ENCODE measurements around the gene SHC1. TPM values are rescaled to one million over a fixed set of nuclear protein-coding genes. Genes with fewer than 3 reads are reported as not detected.

The SHC1 gene
- total and polyA plus RNA-seq, 4 donors = 26.4 to 99.2 (median 37.8) TPM

- Histone ChIP-seq H3K4me1 (ENCODE audit: control insufficient read depth, insufficient read depth, low read length) (peaks cover 39% of the 10 kb centered on the region), H3K27me3 (ENCODE audit: control insufficient read depth, insufficient read depth, low read length) (no peaks in the 10 kb centered on the region), H3K9me3 (ENCODE audit: control insufficient read depth, insufficient read depth, low read length) (no peaks in the 10 kb centered on the region), H3K27ac (ENCODE audit: low read depth, low read length) (no peak overlapping the region), H3K4me3 (ENCODE audit: low read depth, low read length) (no peak overlapping the region), H3K36me3 (ENCODE audit: control insufficient read depth, insufficient read depth, low read length) (peaks cover 30% of the 10 kb centered on the region)
- 86% methylated on average over 23 of the region's 31 CpGs for WGBS (ENCODE audit: insufficient coverage)
- DNase-seq (ENCODE audit: low read depth in 4 of 6, low spot score in 6 of 6) = no peak
Measured at GRCh38 chr1:155014709-155015508, 44.4 kb upstream of the SHC1 start.

- Histone ChIP-seq H3K9me3 (ENCODE audit: control insufficient read depth, insufficient read depth, low read length) (no peaks in the 10 kb centered on the region), H3K27ac (ENCODE audit: low read depth, low read length) (no peak overlapping the region), H3K4me3 (ENCODE audit: low read depth, low read length) (no peak overlapping the region), H3K27me3 (ENCODE audit: control insufficient read depth, insufficient read depth, low read length) (no peaks in the 10 kb centered on the region), H3K36me3 (ENCODE audit: control insufficient read depth, insufficient read depth, low read length) (peaks cover 33% of the 10 kb centered on the region), H3K4me1 (ENCODE audit: control insufficient read depth, insufficient read depth, low read length) (peaks cover 45% of the 10 kb centered on the region)
- DNase-seq (ENCODE audit: low read depth in 4 of 6, low spot score in 6 of 6) = no peak
- 61% methylated on average over 7 of the region's 8 CpGs for WGBS (ENCODE audit: insufficient coverage)
Measured at GRCh38 chr1:155013632-155014031, 43.1 kb upstream of the SHC1 start.

- no peak for DNase-seq (ENCODE audit: low read depth in 4 of 6, low spot score in 6 of 6)
- Histone ChIP-seq H3K36me3 (ENCODE audit: control insufficient read depth, insufficient read depth, low read length) (peaks cover 36% of the 10 kb centered on the region), H3K27ac (ENCODE audit: low read depth, low read length) (no peak overlapping the region), H3K27me3 (ENCODE audit: control insufficient read depth, insufficient read depth, low read length) (no peaks in the 10 kb centered on the region), H3K9me3 (ENCODE audit: control insufficient read depth, insufficient read depth, low read length) (no peaks in the 10 kb centered on the region), H3K4me1 (ENCODE audit: control insufficient read depth, insufficient read depth, low read length) (peaks cover 50% of the 10 kb centered on the region), H3K4me3 (ENCODE audit: low read depth, low read length) (no peak overlapping the region)
- 86% methylated on average over 1 of the region's 3 CpGs for WGBS (ENCODE audit: insufficient coverage)
Measured at GRCh38 chr1:155012776-155013602, 42.4 kb upstream of the SHC1 start.

GRCh38 chr1:155012026-155012546 lies 41.5 kb upstream of the SHC1 start:
- Histone ChIP-seq H3K4me1 (ENCODE audit: control insufficient read depth, insufficient read depth, low read length) (peaks cover 50% of the 10 kb centered on the region), H3K27ac (ENCODE audit: low read depth, low read length) (no peak overlapping the region), H3K36me3 (ENCODE audit: control insufficient read depth, insufficient read depth, low read length) (peaks cover 41% of the 10 kb centered on the region), H3K9me3 (ENCODE audit: control insufficient read depth, insufficient read depth, low read length) (no peaks in the 10 kb centered on the region), H3K27me3 (ENCODE audit: control insufficient read depth, insufficient read depth, low read length) (no peaks in the 10 kb centered on the region), H3K4me3 (ENCODE audit: low read depth, low read length) (no peak overlapping the region)
- 6% methylated on average over 3 of the region's 9 CpGs for WGBS (ENCODE audit: insufficient coverage)
- peak in 3 of 6 donors; percentile 23 to 84 (median 79) for DNase-seq (ENCODE audit: low read depth in 4 of 6, low spot score in 6 of 6)

GRCh38 chr1:155011437-155012025 lies 41.0 kb upstream of the SHC1 start:
- H3K4me1 ChIP-seq (ENCODE audit: control insufficient read depth, insufficient read depth, low read length) = peaks cover 49% of the 10 kb centered on the region
- H3K27me3 ChIP-seq (ENCODE audit: control insufficient read depth, insufficient read depth, low read length) = no peaks in the 10 kb centered on the region
- peaks cover 40% of the 10 kb centered on the region for H3K36me3 ChIP-seq (ENCODE audit: control insufficient read depth, insufficient read depth, low read length)
- WGBS (ENCODE audit: insufficient coverage) = 83% methylated on average over 1 of the region's 6 CpGs
- H3K27ac ChIP-seq (ENCODE audit: low read depth, low read length) = no peak overlapping the region
- no peak overlapping the region for H3K4me3 ChIP-seq (ENCODE audit: low read depth, low read length)
- DNase-seq (ENCODE audit: low read depth in 4 of 6, low spot score in 6 of 6) = no peak
- H3K9me3 ChIP-seq (ENCODE audit: control insufficient read depth, insufficient read depth, low read length) = no peaks in the 10 kb centered on the region

- peaks cover 53% of the 10 kb centered on the region for H3K4me1 ChIP-seq (ENCODE audit: control insufficient read depth, insufficient read depth, low read length)
- 80% methylated on average over 2 of the region's 5 CpGs for WGBS (ENCODE audit: insufficient coverage)
- peaks cover 35% of the 10 kb centered on the region for H3K36me3 ChIP-seq (ENCODE audit: control insufficient read depth, insufficient read depth, low read length)
- no peak overlapping the region for H3K4me3 ChIP-seq (ENCODE audit: low read depth, low read length)
- H3K9me3 ChIP-seq (ENCODE audit: control insufficient read depth, insufficient read depth, low read length) = no peaks in the 10 kb centered on the region
- no peak for DNase-seq (ENCODE audit: low read depth in 4 of 6, low spot score in 6 of 6)
- no peak overlapping the region for H3K27ac ChIP-seq (ENCODE audit: low read depth, low read length)
- no peaks in the 10 kb centered on the region for H3K27me3 ChIP-seq (ENCODE audit: control insufficient read depth, insufficient read depth, low read length)
Measured at GRCh38 chr1:155011004-155011416, 40.5 kb upstream of the SHC1 start.

- H3K4me3 ChIP-seq (ENCODE audit: low read depth, low read length) = no peak overlapping the region
- no peak overlapping the region for H3K27ac ChIP-seq (ENCODE audit: low read depth, low read length)
- H3K27me3 ChIP-seq (ENCODE audit: control insufficient read depth, insufficient read depth, low read length) = no peaks in the 10 kb centered on the region
- no peak for DNase-seq (ENCODE audit: low read depth in 4 of 6, low spot score in 6 of 6)
- H3K36me3 ChIP-seq (ENCODE audit: control insufficient read depth, insufficient read depth, low read length) = peaks cover 29% of the 10 kb centered on the region
- WGBS (ENCODE audit: insufficient coverage) = no CpG with 5 or more reads among the region's 11 CpGs
- H3K9me3 ChIP-seq (ENCODE audit: control insufficient read depth, insufficient read depth, low read length) = no peaks in the 10 kb centered on the region
- H3K4me1 ChIP-seq (ENCODE audit: control insufficient read depth, insufficient read depth, low read length) = peaks cover 59% of the 10 kb centered on the region
Measured at GRCh38 chr1:155010211-155010918, 39.8 kb upstream of the SHC1 start.

- Histone ChIP-seq H3K27me3 (ENCODE audit: control insufficient read depth, insufficient read depth, low read length) (no peaks in the 10 kb centered on the region), H3K9me3 (ENCODE audit: control insufficient read depth, insufficient read depth, low read length) (no peaks in the 10 kb centered on the region), H3K36me3 (ENCODE audit: control insufficient read depth, insufficient read depth, low read length) (peaks cover 22% of the 10 kb centered on the region), H3K4me1 (ENCODE audit: control insufficient read depth, insufficient read depth, low read length) (peaks cover 66% of the 10 kb centered on the region), H3K27ac (ENCODE audit: low read depth, low read length) (no peak overlapping the region), H3K4me3 (ENCODE audit: low read depth, low read length) (no peak overlapping the region)
- 93% methylated on average over 3 of the region's 5 CpGs for WGBS (ENCODE audit: insufficient coverage)
- no peak for DNase-seq (ENCODE audit: low read depth in 4 of 6, low spot score in 6 of 6)
Measured at GRCh38 chr1:155009742-155010141, 39.2 kb upstream of the SHC1 start.

GRCh38 chr1:155009221-155009711 lies 38.7 kb upstream of the SHC1 start:
- no peak for DNase-seq (ENCODE audit: low read depth in 4 of 6, low spot score in 6 of 6)
- WGBS (ENCODE audit: insufficient coverage) = 75% methylated on average over 9 of the region's 12 CpGs
- Histone ChIP-seq H3K4me3 (ENCODE audit: low read depth, low read length) (no peak overlapping the region), H3K27ac (ENCODE audit: low read depth, low read length) (no peak overlapping the region), H3K9me3 (ENCODE audit: control insufficient read depth, insufficient read depth, low read length) (no peaks in the 10 kb centered on the region), H3K4me1 (ENCODE audit: control insufficient read depth, insufficient read depth, low read length) (peaks cover 70% of the 10 kb centered on the region), H3K27me3 (ENCODE audit: control insufficient read depth, insufficient read depth, low read length) (no peaks in the 10 kb centered on the region), H3K36me3 (ENCODE audit: control insufficient read depth, insufficient read depth, low read length) (peaks cover 19% of the 10 kb centered on the region)

Data from spinal cord (tissue), 10 donors.